B cell (primary cell): ENCODE data around the gene SLFN13. TPM values are rescaled to one million over a fixed set of nuclear protein-coding genes. Genes with fewer than 3 reads are reported as not detected.

Experiments used
- ATAC-seq: fragments of 200-7000 bp; cut with Tn5 transposase; one replicate; pipeline ENCODE4 v1.10.0; 2021; ENCODE audit warnings: low read depth, mild to moderate bottlenecking, moderate number of reproducible peaks, moderate library complexity
- CTCF ChIA-PET: fragments of 350-600 bp; sonication (Branson Sonifier 250); formaldehyde crosslinking; loops from one replicate; lab custom pipeline; 2021; ENCODE audit warnings: antibody characterized with exemption, inconsistent platforms; lab: Charles Lee
- POLR2A ChIA-PET: fragments of 350-600 bp; sonication (Branson Sonifier 250); formaldehyde crosslinking; loops from one replicate; lab custom pipeline; 2021; ENCODE audit warnings: antibody characterized with exemption; lab: Charles Lee
- DNase-seq: peaks from one replicate; pipeline ENCODE4 v3.0.0; 2013
- H2AFZ ChIP-seq: 2 replicates; pipeline ENCODE4 v1.6.1; 2012; ENCODE audit warnings: mild to moderate bottlenecking, low read depth, low read length; ENCODE audit not compliant: insufficient read depth, poor library complexity, severe bottlenecking
- H3K27ac ChIP-seq, 2 donors: 1 replicate in 1 of 2; 2 replicates in 1 of 2; pipeline ENCODE4 v1.5.1; 2012 to 2013; ENCODE audit warnings: low read length in 2 of 2, mild to moderate bottlenecking in 2 of 2, moderate library complexity in 1 of 2
- H3K27me3 ChIP-seq, 4 experiments: fragments of 200-600 bp in 1 of 4; sonication (generic) in 1 of 4; replicated peaks in 1 of 4; 1 replicate in 2 of 4; 2 replicates in 2 of 4; pipeline versions ENCODE4 v1.6.1 to v1.7.0; 2013 to 2016; ENCODE audit warnings: low read length in 3 of 4, mild to moderate bottlenecking in 2 of 4, mixed read lengths in 1 of 4, moderate library complexity in 1 of 4; ENCODE audit not compliant: insufficient read depth in 4 of 4, control insufficient read depth in 3 of 4; ENCODE audit errors: control extremely low read depth in 1 of 4
- H3K36me3 ChIP-seq, 2 experiments: replicated peaks in 1 of 2; 1 replicate in 1 of 2; 2 replicates in 1 of 2; pipeline versions ENCODE4 v1.6.1 to v1.7.1; 2013; ENCODE audit warnings: low read length in 1 of 2; ENCODE audit not compliant: insufficient read depth in 2 of 2, control insufficient read depth in 1 of 2; ENCODE audit errors: control extremely low read depth in 1 of 2, extremely low read depth in 1 of 2
- H3K4me1 ChIP-seq, 2 donors: fragments of 200-600 bp in 1 of 2; sonication (generic) in 1 of 2; 1 replicate in 1 of 2; 2 replicates in 1 of 2; pipeline versions ENCODE4 v1.5.1 to v1.6.1; 2013 to 2017; ENCODE audit warnings: low read length in 2 of 2; ENCODE audit not compliant: control insufficient read depth in 2 of 2, insufficient read depth in 2 of 2
- H3K4me2 ChIP-seq: replicated peaks from 2 replicates; pipeline ENCODE3; 2012; ENCODE audit warnings: mild to moderate bottlenecking, low read depth, low read length; ENCODE audit not compliant: poor library complexity, severe bottlenecking
- H3K4me3 ChIP-seq, 5 experiments: fragments of 200-600 bp in 1 of 5; sonication (generic) in 1 of 5; 1 replicate in 3 of 5; 2 replicates in 2 of 5; pipeline versions ENCODE4 v1.5.1 to v1.7.0; 2011 to 2016; ENCODE audit warnings: low read length in 4 of 5, mild to moderate bottlenecking in 4 of 5, low read depth in 2 of 5, control low read depth in 1 of 5, moderate library complexity in 1 of 5; ENCODE audit not compliant: insufficient read depth in 1 of 5; ENCODE audit errors: control extremely low read depth in 1 of 5, extremely low read depth in 1 of 5
- H3K79me2 ChIP-seq: fragments of 200-600 bp; sonication (generic); one replicate; pipeline ENCODE4 v1.6.0; 2016; ENCODE audit warnings: low read length; ENCODE audit not compliant: control insufficient read depth, insufficient read depth
- H3K9ac ChIP-seq: fragments of 200-600 bp; sonication (generic); 2 replicates; pipeline ENCODE4 v1.6.1; 2017; ENCODE audit warnings: mild to moderate bottlenecking, low read length, moderate library complexity
- H3K9me3 ChIP-seq, 3 donors: one replicate each; pipeline versions ENCODE4 v1.6.1 to v1.7.1; 2013; ENCODE audit warnings: low read length in 2 of 3; ENCODE audit not compliant: control insufficient read depth in 2 of 3, insufficient read depth in 1 of 3; ENCODE audit errors: control extremely low read depth in 1 of 3
- H4K20me1 ChIP-seq: 2 replicates; pipeline ENCODE4 v1.6.0; 2012; ENCODE audit warnings: mild to moderate bottlenecking, low read length; ENCODE audit not compliant: insufficient read depth, control insufficient read depth, poor library complexity, severe bottlenecking
- H3K27ac Mint-ChIP-seq: one replicate; pipeline ENCODE4 v1.8.0; 2021; ENCODE audit warnings: mixed read lengths
- H3K27me3 Mint-ChIP-seq: one replicate; pipeline ENCODE4 v1.8.0; 2021; ENCODE audit warnings: mixed read lengths
- H3K4me1 Mint-ChIP-seq: one replicate; pipeline ENCODE4 v1.8.0; 2021; ENCODE audit warnings: mixed read lengths
- H3K4me3 Mint-ChIP-seq: one replicate; pipeline ENCODE4 v1.8.0; 2021; ENCODE audit warnings: mixed read lengths
- H3K9me3 Mint-ChIP-seq: one replicate; pipeline ENCODE4 v1.8.0; 2022; ENCODE audit warnings: mixed read lengths; ENCODE audit not compliant: insufficient read depth
- CTCF ChIP-seq: fragments of 200-600 bp; IDR thresholded peaks from one replicate; pipeline ENCODE4 v1.8.0; 2022; ENCODE audit warnings: antibody characterized with exemption, mild to moderate bottlenecking
- EZH2 ChIP-seq: IDR thresholded peaks from 2 replicates; pipeline ENCODE4 v1.6.1; 2012; ENCODE audit warnings: borderline replicate concordance, low read depth, mild to moderate bottlenecking, moderate library complexity, low read length; ENCODE audit not compliant: insufficient read depth, poor library complexity, severe bottlenecking
- WGBS: methylation state at CpG from one replicate; pipeline ENCODE4 v1.1.5; 2013; ENCODE audit warnings: missing lambda C conversion rate; ENCODE audit not compliant: insufficient coverage; 5-methylcytosine and 5-hydroxymethylcytosine counted together
- intact Hi-C: fragments of 100-400 bp; cut with micrococcal nuclease; formaldehyde crosslinking; loops from one replicate; pipeline ENCODE4 v1.10.0; 2022
- polyA plus RNA-seq: library from polyadenylated mRNA; depleted of rRNA; stranded (reverse); fragments of >200 nt; gene quantifications from 2 replicates; pipeline ENCODE4 v1.2.3, GENCODE V29; 2012
- total RNA-seq, 2 donors: library from RNA; stranded (reverse); fragments of 120-200 nt in 1 of 2; gene quantifications; 1 replicate in 1 of 2; 2 replicates in 1 of 2; pipeline versions ENCODE4 v1.2.3 to v1.2.4, GENCODE V29; 2013 to 2022

Gene SLFN13
- total and polyA plus RNA-seq, 2 donors (not counting 1 experiment from before 2014, with no cell fraction given) = 9.5 to 31.0 TPM

DNA sequence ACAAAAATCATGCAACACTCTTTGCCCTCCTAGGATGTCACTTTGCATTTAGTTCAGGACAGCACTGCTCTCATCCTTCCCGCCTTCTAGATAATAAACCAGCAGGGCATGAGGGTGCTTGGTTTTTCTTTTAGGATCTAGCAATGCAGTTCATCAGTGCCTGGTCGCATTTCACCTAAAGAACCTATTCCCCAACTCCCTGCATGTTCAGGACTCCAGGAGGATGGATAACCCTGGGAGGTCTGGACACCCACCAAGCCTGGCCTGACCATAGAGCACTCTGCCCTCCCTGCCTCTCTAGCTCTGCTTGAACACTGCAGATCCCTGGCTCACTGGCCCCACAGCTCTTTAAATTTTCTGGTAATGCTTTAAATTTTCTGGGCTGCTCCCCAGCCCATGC is 18.9 kb downstream of the SLFN13 start:
- no peaks in the 10 kb centered on the region for H3K36me3 ChIP-seq
- no peaks in the 10 kb centered on the region for H3K27me3 Mint-ChIP-seq
- H3K27ac Mint-ChIP-seq = no peak overlapping the region
- H3K4me3 Mint-ChIP-seq = no peak overlapping the region
- ChIA-PET POLR2A (no interaction called here), CTCF (interaction anchor here (1.5 kb wide), 1 partner anchor 116 kb away, joined by 4 read pairs; no protein-coding TSS in a partner anchor)
- no peak overlapping the region for H3K27ac ChIP-seq
- intact Hi-C loops = no loop called here
- no peak overlapping the region for H3K4me3 ChIP-seq
- H3K4me1 ChIP-seq = peaks cover 18 to 22% of the 10 kb centered on the region in 2 donors
- ATAC-seq = no peak
- no peaks in the 10 kb centered on the region for H3K9me3 Mint-ChIP-seq
- H3K79me2 ChIP-seq = peaks cover 33% of the 10 kb centered on the region
- peaks cover 24% of the 10 kb centered on the region for H3K4me1 Mint-ChIP-seq
- no peak overlapping the region for H3K9ac ChIP-seq
- H2AFZ ChIP-seq = no peak overlapping the region
- no peaks in the 10 kb centered on the region for H3K27me3 ChIP-seq
- no peaks in the 10 kb centered on the region for H4K20me1 ChIP-seq
- 100% methylated on average over 2 of the region's 2 CpGs for WGBS
- H3K9me3 ChIP-seq = no peaks in the 10 kb centered on the region
- TF ChIP-seq EZH2 = no peak
- no peak for TF ChIP-seq CTCF
- no peak for DNase-seq
- H3K4me2 ChIP-seq = no peak overlapping the region

DNA sequence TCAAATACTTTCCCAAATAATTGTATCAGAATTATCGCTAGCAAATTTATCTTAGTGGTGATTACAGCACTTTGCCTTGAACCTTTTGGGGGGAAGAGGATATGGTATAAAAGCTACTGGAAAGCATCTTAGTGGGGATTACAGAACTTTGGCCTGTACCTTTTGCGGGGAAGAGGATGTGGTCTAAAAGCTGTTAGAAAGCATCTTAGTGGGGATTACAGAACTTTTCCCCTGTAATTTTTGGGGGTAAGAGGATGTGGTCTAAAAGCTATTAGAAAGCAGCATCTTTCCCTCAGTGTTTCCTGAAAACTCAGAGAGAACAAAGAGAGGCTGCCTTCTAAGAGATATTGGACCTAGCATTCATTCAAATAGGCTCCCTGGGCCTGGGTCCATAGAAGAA is 20.3 kb downstream of the SLFN13 start:
- Histone ChIP-seq H3K27ac (no peak overlapping the region), H3K36me3 (no peaks in the 10 kb centered on the region), H3K9ac (no peak overlapping the region), H4K20me1 (no peaks in the 10 kb centered on the region), H2AFZ (no peak overlapping the region), H3K4me3 (no peak overlapping the region), H3K9me3 (no peaks in the 10 kb centered on the region), H3K27me3 (no peaks in the 10 kb centered on the region), H3K4me1 (peaks cover 16% of the 10 kb centered on the region in 2 donors), H3K79me2 (peaks cover 33% of the 10 kb centered on the region), H3K4me2 (no peak overlapping the region)
- POLR2A ChIA-PET = no interaction called here
- no peaks in the 10 kb centered on the region for H3K9me3 Mint-ChIP-seq
- ATAC-seq (no peak), DNase-seq (no peak)
- CTCF ChIA-PET = interaction anchor here (1.5 kb wide), 1 partner anchor 115 kb away, joined by 4 read pairs; no protein-coding TSS in a partner anchor
- intact Hi-C loops = no loop called here
- 61% methylated on average over 2 of the region's 2 CpGs for WGBS
- H3K27me3 Mint-ChIP-seq = no peaks in the 10 kb centered on the region
- peaks cover 19% of the 10 kb centered on the region for H3K4me1 Mint-ChIP-seq
- TF ChIP-seq EZH2 (no peak), CTCF (no peak)
- H3K27ac Mint-ChIP-seq = no peak overlapping the region
- no peak overlapping the region for H3K4me3 Mint-ChIP-seq
